OCI-LY7 (cell line): ENCODE measurements around the gene SP6. TPM values are rescaled to one million over a fixed set of nuclear protein-coding genes. Genes with fewer than 3 reads are reported as not detected.

Experiments used
- BruUV-seq: library from RNA; stranded (reverse); fragments of 400-500 nt; replicated peaks from 2 replicates; lab custom pipeline; 2021; lab: Mats Ljungman, UMichigan
- CTCF ChIA-PET: fragments of 300-600 bp; sonication (Branson Sonifier 250); formaldehyde crosslinking; loops from one replicate; lab custom pipeline; 2022; ENCODE audit warnings: antibody characterized with exemption; ENCODE audit not compliant: unreplicated experiment; lab: Charles Lee
- POLR2A ChIA-PET: fragments of 300-600 bp; sonication (Branson Sonifier 250); formaldehyde crosslinking; loops from one replicate; lab custom pipeline; 2022; ENCODE audit warnings: antibody characterized with exemption; lab: Charles Lee
- DNase-seq: peaks from one replicate; pipeline ENCODE4 v3.0.0-alpha.2; 2015; ENCODE audit warnings: low spot score
- H2AFZ ChIP-seq: fragments of 200-600 bp; sonication (generic), shearing (Covaris generic); 2 replicates; pipeline ENCODE4 v1.6.1; 2014; ENCODE audit warnings: mild to moderate bottlenecking, antibody characterized with exemption, low read length, moderate library complexity
- H3K27ac ChIP-seq: fragments of 200-600 bp; sonication (generic); 2 replicates; pipeline ENCODE4 v1.5.1; 2014; ENCODE audit warnings: mixed run types, low read depth, mild to moderate bottlenecking, moderate library complexity, low read length, inconsistent platforms; ENCODE audit not compliant: poor library complexity, severe bottlenecking
- H3K36me3 ChIP-seq: fragments of 200-600 bp; sonication (generic); 2 replicates; pipeline ENCODE4 v1.6.1; 2014; ENCODE audit warnings: mild to moderate bottlenecking, antibody characterized with exemption, low read length, moderate library complexity, mixed read lengths; ENCODE audit not compliant: insufficient read depth
- H3K4me1 ChIP-seq: fragments of 200-600 bp; sonication (generic); 2 replicates; pipeline ENCODE4 v1.5.1; 2014; ENCODE audit warnings: mild to moderate bottlenecking, low read length; ENCODE audit not compliant: insufficient read depth, poor library complexity, severe bottlenecking
- H3K4me2 ChIP-seq: fragments of 200-600 bp; sonication (generic); 2 replicates; pipeline ENCODE4 v1.6.1; 2014; ENCODE audit warnings: mild to moderate bottlenecking, low read length
- H3K4me3 ChIP-seq: fragments of 200-600 bp; sonication (generic); 2 replicates; pipeline ENCODE4 v1.5.1; 2014; ENCODE audit warnings: mild to moderate bottlenecking, low read depth, low read length; ENCODE audit not compliant: poor library complexity, severe bottlenecking
- H3K79me2 ChIP-seq: fragments of 200-600 bp; sonication (generic); 2 replicates; pipeline ENCODE4 v1.6.1; 2016; ENCODE audit warnings: low read depth, mild to moderate bottlenecking, low read length, moderate library complexity, mixed read lengths; ENCODE audit not compliant: insufficient read depth
- H3K9me2 ChIP-seq: fragments of 200-600 bp; sonication (generic); 2 replicates; pipeline ENCODE4 v1.6.1; 2016; ENCODE audit warnings: mild to moderate bottlenecking, low read length, mixed read lengths; ENCODE audit not compliant: insufficient read depth
- H3K9me3 ChIP-seq: fragments of 200-600 bp; sonication (generic); 2 replicates; pipeline ENCODE4 v1.6.1; 2014; ENCODE audit warnings: mild to moderate bottlenecking, mixed run types, low read length, mixed read lengths
- H4K20me1 ChIP-seq: fragments of 200-600 bp; sonication (generic); 2 replicates; pipeline ENCODE4 v1.6.1; 2014; ENCODE audit warnings: mild to moderate bottlenecking, antibody characterized with exemption, low read length, moderate library complexity, mixed read lengths; ENCODE audit not compliant: insufficient read depth
- EZH2phosphoT487 ChIP-seq: fragments of 200-600 bp; sonication (generic); IDR thresholded peaks from 2 replicates; pipeline ENCODE4 v1.6.1; 2018; ENCODE audit warnings: low read depth, borderline replicate concordance, mild to moderate bottlenecking, mixed run types, antibody characterized with exemption, low read length, moderate library complexity, mixed read lengths
- intact Hi-C: fragments of 100-400 bp; cut with micrococcal nuclease; formaldehyde crosslinking; loops from one replicate; pipeline ENCODE4 v1.10.0; 2022; ENCODE audit not compliant: unreplicated experiment
- total RNA-seq, 2 experiments: library from RNA; depleted of rRNA in 1 of 2; stranded (reverse); fragments of >200 nt in 1 of 2; shearing (Covaris generic) in 1 of 2; gene quantifications; 2 replicates each; pipeline ENCODE4 v1.2.3, GENCODE V29; 2014 to 2022
- TF ChIP-seq, protein P1 (sequence below): fragments of 200-600 bp; sonication (generic); conservative IDR thresholded peaks from 2 replicates; pipeline ENCODE4 v1.5.1; 2014; ENCODE audit warnings: mild to moderate bottlenecking, antibody characterized with exemption, low read length, moderate library complexity, mixed read lengths

The SP6 gene
- total RNA-seq, 2 experiments from 2014 or later, result 0.08 to 0.22 TPM

DNA sequence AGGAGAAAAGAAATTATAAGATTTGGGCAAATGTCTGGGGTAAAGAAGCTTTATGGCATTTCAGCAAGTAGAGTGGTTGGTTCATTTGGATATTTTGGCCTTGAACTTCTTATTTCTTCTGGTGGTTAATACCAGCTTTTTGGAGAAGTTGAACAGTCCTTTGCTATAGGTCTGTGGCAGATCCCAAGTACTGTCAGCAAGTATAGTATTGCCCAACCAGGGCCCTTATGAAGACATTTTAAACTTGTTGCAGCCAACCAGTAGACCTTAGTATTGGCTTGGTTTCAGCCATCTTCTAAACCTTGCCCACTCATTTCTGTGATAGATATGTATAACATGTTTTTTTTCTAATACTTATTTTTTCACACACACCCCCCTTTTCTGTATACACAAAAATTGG, 47.3 kb upstream of the SP6 start:
- no TSS peak for BruUV-seq
- TF ChIP-seq, protein P1, sequence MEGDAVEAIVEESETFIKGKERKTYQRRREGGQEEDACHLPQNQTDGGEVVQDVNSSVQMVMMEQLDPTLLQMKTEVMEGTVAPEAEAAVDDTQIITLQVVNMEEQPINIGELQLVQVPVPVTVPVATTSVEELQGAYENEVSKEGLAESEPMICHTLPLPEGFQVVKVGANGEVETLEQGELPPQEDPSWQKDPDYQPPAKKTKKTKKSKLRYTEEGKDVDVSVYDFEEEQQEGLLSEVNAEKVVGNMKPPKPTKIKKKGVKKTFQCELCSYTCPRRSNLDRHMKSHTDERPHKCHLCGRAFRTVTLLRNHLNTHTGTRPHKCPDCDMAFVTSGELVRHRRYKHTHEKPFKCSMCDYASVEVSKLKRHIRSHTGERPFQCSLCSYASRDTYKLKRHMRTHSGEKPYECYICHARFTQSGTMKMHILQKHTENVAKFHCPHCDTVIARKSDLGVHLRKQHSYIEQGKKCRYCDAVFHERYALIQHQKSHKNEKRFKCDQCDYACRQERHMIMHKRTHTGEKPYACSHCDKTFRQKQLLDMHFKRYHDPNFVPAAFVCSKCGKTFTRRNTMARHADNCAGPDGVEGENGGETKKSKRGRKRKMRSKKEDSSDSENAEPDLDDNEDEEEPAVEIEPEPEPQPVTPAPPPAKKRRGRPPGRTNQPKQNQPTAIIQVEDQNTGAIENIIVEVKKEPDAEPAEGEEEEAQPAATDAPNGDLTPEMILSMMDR, result no peak
- no peak for TF ChIP-seq EZH2phosphoT487
- POLR2A ChIA-PET, result interaction anchor here (0.5 kb wide), 1 partner anchor 157 kb away, joined by 3 read pairs; no protein-coding TSS in a partner anchor
- no peak overlapping the region for H3K4me3 ChIP-seq
- intact Hi-C loops, result loop anchor here (5.0 kb wide), 1 partner anchor 119 kb away; no protein-coding TSS in a partner anchor
- H3K9me3 ChIP-seq, result no peaks in the 10 kb centered on the region
- CTCF ChIA-PET, result no interaction called here
- no peak overlapping the region for H3K27ac ChIP-seq
- no peak for DNase-seq
- peaks cover 32% of the 10 kb centered on the region for H3K79me2 ChIP-seq
- no peaks in the 10 kb centered on the region for H4K20me1 ChIP-seq
- peaks cover 29% of the 10 kb centered on the region for H3K4me1 ChIP-seq
- peaks cover 27% of the 10 kb centered on the region; the same call in 1 of the 2 replicates for H3K36me3 ChIP-seq
- H3K4me2 ChIP-seq, result peak overlapping the region; percentile 97; the same call in 1 of the 2 replicates
- H3K9me2 ChIP-seq, result no peaks in the 10 kb centered on the region
- no peak overlapping the region for H2AFZ ChIP-seq

GRCh38 chr17:47897561-47897960, 46.6 kb upstream of the SP6 start:
- no peaks in the 10 kb centered on the region for H3K9me2 ChIP-seq
- DNase-seq, result no peak
- H3K79me2 ChIP-seq, result peaks cover 32% of the 10 kb centered on the region
- no peak overlapping the region for H3K27ac ChIP-seq
- peak overlapping the region; percentile 89 for H3K4me3 ChIP-seq
- POLR2A ChIA-PET, result no interaction called here
- CTCF ChIA-PET, result no interaction called here
- intact Hi-C loops, result loop anchor here (5.0 kb wide), 1 partner anchor 120 kb away; no protein-coding TSS in a partner anchor
- no peaks in the 10 kb centered on the region for H3K9me3 ChIP-seq
- TF ChIP-seq, protein P1, result no peak
- no peak for TF ChIP-seq EZH2phosphoT487
- H3K4me1 ChIP-seq, result peaks cover 29% of the 10 kb centered on the region
- no peaks in the 10 kb centered on the region for H4K20me1 ChIP-seq
- no peak overlapping the region for H2AFZ ChIP-seq
- TSS peak; percentile 70 for BruUV-seq
- H3K4me2 ChIP-seq, result peak overlapping the region; percentile 97
- H3K36me3 ChIP-seq, result peaks cover 27% of the 10 kb centered on the region; the same call in 1 of the 2 replicates
